WERI-Rb-1 (cell line): ENCODE measurements around the gene CERS2.

Source experiments
- DNase-seq: peaks from one replicate; pipeline ENCODE4 v3.0.0-alpha.2; 2020
- H3K27ac ChIP-seq: fragments of 250-450 bp; sonication (Bioruptor Pico); 2 replicates; pipeline ENCODE4 v1.5.1; 2020; ENCODE audit warnings: mild to moderate bottlenecking, moderate library complexity
- H3K27me3 ChIP-seq: fragments of 250-450 bp; sonication (Bioruptor Pico); 2 replicates; pipeline ENCODE4 v1.5.1; 2021; ENCODE audit warnings: mild to moderate bottlenecking, low read depth, moderate library complexity; ENCODE audit not compliant: insufficient read depth, severe bottlenecking
- H3K36me3 ChIP-seq: fragments of 250-450 bp; sonication (Bioruptor Pico); 2 replicates; pipeline ENCODE4 v1.5.1; 2020; ENCODE audit warnings: mild to moderate bottlenecking, moderate library complexity
- H3K4me3 ChIP-seq: 2 replicates; pipeline ENCODE4 v1.5.1; 2011; ENCODE audit warnings: low read depth, mild to moderate bottlenecking, control low read depth, low read length
- H3K9me3 ChIP-seq: fragments of 250-450 bp; sonication (Bioruptor Pico); 2 replicates; pipeline ENCODE4 v1.5.1; 2021; ENCODE audit warnings: mild to moderate bottlenecking, moderate library complexity; ENCODE audit not compliant: severe bottlenecking
- TF ChIP-seq, protein P1 (sequence below): IDR thresholded peaks from 2 replicates; pipeline ENCODE4 v1.5.1; 2011; ENCODE audit warnings: low read depth, mild to moderate bottlenecking, control low read depth, inconsistent platforms, low read length

Gene CERS2

DNA sequence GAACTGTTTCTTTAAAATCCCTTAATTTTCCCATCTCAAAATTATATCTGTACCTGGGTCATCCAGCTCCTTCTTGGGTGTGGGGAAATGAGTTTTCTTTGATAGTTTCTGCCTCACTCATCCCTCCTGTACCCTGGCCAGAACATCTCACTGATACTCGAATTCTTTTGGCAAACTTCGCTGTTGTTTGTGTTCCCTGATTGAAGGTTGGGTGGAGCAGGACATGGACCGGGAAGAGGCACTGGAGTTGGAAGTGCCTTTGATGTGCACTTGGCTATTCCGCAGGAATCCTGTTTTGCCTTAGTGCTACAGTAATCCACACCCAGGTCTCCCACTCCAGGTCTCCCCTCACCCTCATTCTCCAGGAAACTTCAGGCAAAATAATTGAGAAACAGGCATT, 20.8 kb upstream of the CERS2 start:
- no peak overlapping the region for H3K27ac ChIP-seq
- no peak for DNase-seq
- no peak overlapping the region for H3K4me3 ChIP-seq
- TF ChIP-seq, protein P1, sequence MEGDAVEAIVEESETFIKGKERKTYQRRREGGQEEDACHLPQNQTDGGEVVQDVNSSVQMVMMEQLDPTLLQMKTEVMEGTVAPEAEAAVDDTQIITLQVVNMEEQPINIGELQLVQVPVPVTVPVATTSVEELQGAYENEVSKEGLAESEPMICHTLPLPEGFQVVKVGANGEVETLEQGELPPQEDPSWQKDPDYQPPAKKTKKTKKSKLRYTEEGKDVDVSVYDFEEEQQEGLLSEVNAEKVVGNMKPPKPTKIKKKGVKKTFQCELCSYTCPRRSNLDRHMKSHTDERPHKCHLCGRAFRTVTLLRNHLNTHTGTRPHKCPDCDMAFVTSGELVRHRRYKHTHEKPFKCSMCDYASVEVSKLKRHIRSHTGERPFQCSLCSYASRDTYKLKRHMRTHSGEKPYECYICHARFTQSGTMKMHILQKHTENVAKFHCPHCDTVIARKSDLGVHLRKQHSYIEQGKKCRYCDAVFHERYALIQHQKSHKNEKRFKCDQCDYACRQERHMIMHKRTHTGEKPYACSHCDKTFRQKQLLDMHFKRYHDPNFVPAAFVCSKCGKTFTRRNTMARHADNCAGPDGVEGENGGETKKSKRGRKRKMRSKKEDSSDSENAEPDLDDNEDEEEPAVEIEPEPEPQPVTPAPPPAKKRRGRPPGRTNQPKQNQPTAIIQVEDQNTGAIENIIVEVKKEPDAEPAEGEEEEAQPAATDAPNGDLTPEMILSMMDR = no peak
- no peaks in the 10 kb centered on the region for H3K9me3 ChIP-seq
- H3K36me3 ChIP-seq = peaks cover 29% of the 10 kb centered on the region
- no peaks in the 10 kb centered on the region for H3K27me3 ChIP-seq

DNA sequence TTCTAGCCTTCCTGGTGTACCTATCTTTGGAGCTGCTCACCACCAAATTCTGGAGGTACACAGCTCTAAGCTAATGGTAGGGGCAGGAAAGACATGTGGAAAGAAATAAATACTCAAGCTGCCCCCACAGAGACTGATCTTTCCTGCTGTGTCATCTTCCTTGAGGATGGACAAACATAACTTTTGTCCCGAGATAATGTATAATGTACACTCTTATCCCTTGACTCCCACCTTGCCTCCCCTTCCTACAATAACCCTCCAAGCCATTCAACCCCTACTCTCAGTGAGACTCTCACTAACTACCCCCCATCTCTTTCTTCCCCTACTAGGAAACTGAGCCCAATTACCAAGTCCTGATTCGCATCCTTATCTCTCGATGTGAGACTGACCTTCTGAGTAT, 19.6 kb upstream of the CERS2 start:
- no peaks in the 10 kb centered on the region for H3K27me3 ChIP-seq
- peaks cover 25% of the 10 kb centered on the region for H3K36me3 ChIP-seq
- TF ChIP-seq, protein P1 = no peak
- DNase-seq = no peak
- no peak overlapping the region for H3K27ac ChIP-seq
- H3K4me3 ChIP-seq = no peak overlapping the region
- no peaks in the 10 kb centered on the region for H3K9me3 ChIP-seq

DNA sequence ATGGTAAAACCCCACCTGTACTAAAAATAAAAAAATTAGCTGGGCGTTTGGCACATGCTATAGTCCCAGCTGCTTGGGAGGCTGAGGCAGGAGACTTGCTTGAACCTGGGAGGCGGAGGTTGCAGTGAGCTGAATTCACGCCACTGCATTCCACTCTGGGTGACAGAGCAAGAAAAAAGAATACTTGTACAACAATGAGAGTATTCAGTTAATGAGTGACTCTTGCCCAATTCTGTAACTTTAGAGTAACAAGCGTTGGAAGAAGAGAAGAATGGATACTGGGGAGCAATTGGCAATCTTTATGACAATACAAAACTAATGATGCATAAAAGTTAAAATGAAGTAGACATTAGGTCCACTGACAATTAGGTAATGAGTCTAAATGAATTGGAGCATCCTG, 18.0 kb upstream of the CERS2 start:
- Histone ChIP-seq H3K27ac (no peak overlapping the region), H3K9me3 (no peaks in the 10 kb centered on the region), H3K27me3 (no peaks in the 10 kb centered on the region), H3K36me3 (peaks cover 12% of the 10 kb centered on the region), H3K4me3 (no peak overlapping the region)
- DNase-seq = no peak
- TF ChIP-seq, protein P1 = no peak

DNA sequence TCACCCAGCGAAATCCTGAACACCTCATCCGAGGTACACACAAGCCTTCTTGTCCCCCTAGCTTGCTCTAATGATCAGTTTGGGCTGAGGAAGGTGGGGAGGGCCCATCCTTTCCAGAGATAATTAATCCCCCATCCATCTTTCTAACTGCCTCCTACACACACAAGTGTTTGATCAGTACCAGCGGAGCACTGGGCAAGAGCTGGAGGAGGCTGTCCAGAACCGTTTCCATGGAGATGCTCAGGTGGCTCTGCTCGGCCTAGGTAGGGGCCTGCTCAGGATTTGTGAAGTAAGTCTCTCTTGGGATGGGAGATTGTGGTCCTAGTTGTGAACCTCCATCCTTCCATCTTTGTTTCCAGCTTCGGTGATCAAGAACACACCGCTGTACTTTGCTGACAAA, 13.3 kb upstream of the CERS2 start:
- TF ChIP-seq, protein P1 = no peak
- DNase-seq = no peak

DNA sequence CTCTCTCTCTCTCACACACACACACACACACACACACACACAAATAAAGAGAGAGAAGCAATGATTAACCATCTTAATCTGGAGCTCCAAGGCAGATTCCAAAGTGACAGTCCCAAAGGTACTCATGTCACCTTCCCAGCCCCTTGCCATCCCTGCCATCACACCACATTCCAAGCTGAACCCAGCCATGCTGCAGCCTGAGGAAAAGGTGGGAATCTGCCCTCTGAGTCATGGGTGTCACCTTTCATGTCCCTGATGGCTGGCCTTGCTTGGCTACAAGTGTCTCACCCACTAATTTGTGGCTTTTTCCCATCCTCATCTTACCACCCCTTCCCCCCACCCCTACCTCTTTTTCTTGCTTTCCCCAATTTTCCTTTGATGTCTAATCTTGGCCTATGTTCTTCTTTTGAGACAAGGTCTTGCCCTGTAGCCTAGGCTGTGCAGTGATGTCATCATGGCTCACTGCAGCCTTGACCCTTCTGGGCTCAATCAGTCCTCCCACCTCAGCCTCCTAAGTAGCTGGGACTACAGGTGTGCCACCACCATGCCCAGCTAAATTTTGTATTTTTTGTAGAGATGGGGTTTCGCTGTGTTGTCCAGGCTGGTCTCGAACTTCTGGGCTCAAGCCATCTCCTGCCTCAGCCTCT, 10.7 kb upstream of the CERS2 start:
- no peak overlapping the region for H3K27ac ChIP-seq
- no peaks in the 10 kb centered on the region for H3K9me3 ChIP-seq
- H3K36me3 ChIP-seq = no peaks in the 10 kb centered on the region
- no peak for DNase-seq
- TF ChIP-seq, protein P1 = no peak
- H3K4me3 ChIP-seq = no peak overlapping the region
- no peaks in the 10 kb centered on the region for H3K27me3 ChIP-seq

More for the DNA sequence above, 13.3 kb upstream of the CERS2 start:
- Histone ChIP-seq H3K27ac (no peak overlapping the region), H3K4me3 (no peak overlapping the region), H3K27me3 (no peaks in the 10 kb centered on the region), H3K9me3 (no peaks in the 10 kb centered on the region), H3K36me3 (no peaks in the 10 kb centered on the region)
